Upper lobe of left lung (tissue), 6 donors: Measurements from ENCODE around the gene LRTM2. TPM values are rescaled to one million over a fixed set of nuclear protein-coding genes. Genes with fewer than 3 reads are reported as not detected.

Source experiments
- ATAC-seq, 2 donors: fragments of 200-7000 bp; cut with Tn5 transposase; one replicate each; pipeline ENCODE4 v1.9.1; 2022; ENCODE audit warnings: mild to moderate bottlenecking in 2 of 2, moderate library complexity in 2 of 2; ENCODE audit not compliant: low FRiP score in 2 of 2
- DNase-seq, 2 donors: peaks; one replicate each; pipeline ENCODE4 v3.0.0-alpha.2; 2019 to 2020
- H3K27ac ChIP-seq, 4 donors: fragments of 200-600 bp; sonication (generic); one replicate each; pipeline ENCODE4 v1.5.1; 2016 to 2019
- H3K27me3 ChIP-seq, 4 donors: fragments of 200-600 bp; sonication (generic); one replicate each; pipeline ENCODE4 v1.5.1; 2017 to 2019
- H3K36me3 ChIP-seq, 4 donors: fragments of 200-600 bp; sonication (generic); one replicate each; pipeline ENCODE4 v1.5.1; 2016 to 2019
- H3K4me1 ChIP-seq, 4 donors: fragments of 200-600 bp; sonication (generic); one replicate each; pipeline ENCODE4 v1.5.1; 2018 to 2019
- H3K4me3 ChIP-seq, 4 donors: fragments of 200-600 bp; sonication (generic); one replicate each; pipeline ENCODE4 v1.5.1; 2017 to 2019; ENCODE audit warnings: mild to moderate bottlenecking in 2 of 4, moderate library complexity in 1 of 4
- H3K9me3 ChIP-seq, 4 donors: fragments of 200-600 bp; sonication (generic); one replicate each; pipeline ENCODE4 v1.5.1; 2018 to 2019
- EP300 ChIP-seq, 4 donors: sonication (generic); formaldehyde crosslinking; IDR thresholded peaks; one replicate each; pipeline ENCODE4 v1.5.1; 2017; ENCODE audit warnings: antibody characterized with exemption in 4 of 4, control low read depth in 2 of 4
- POLR2A ChIP-seq, 4 donors: fragments of 450-650 bp; IDR thresholded peaks; one replicate each; pipeline ENCODE4 v1.5.1; 2016 to 2017; ENCODE audit warnings: antibody characterized with exemption in 4 of 4, mild to moderate bottlenecking in 2 of 4
- POLR2AphosphoS5 ChIP-seq, 2 donors: sonication (generic); formaldehyde crosslinking; IDR thresholded peaks; one replicate each; pipeline ENCODE4 v1.5.1; 2017; ENCODE audit warnings: antibody characterized with exemption in 2 of 2
- WGBS, 2 donors: methylation state at CpG; one replicate each; pipeline ENCODE4 v1.1.5; 2017 to 2018; 5-methylcytosine and 5-hydroxymethylcytosine counted together
- total RNA-seq, 6 donors: library from RNA; depleted of rRNA in 4 of 6; stranded (reverse); fragments of >200 nt in 4 of 6; gene quantifications; one replicate each; pipeline versions ENCODE4 v1.1.0 to v1.2.1, GENCODE V29; 2016 to 2021
- TF ChIP-seq, protein P1 (sequence below), 6 experiments: fragments of 450-650 bp in 4 of 6; fragments of 200-600 bp in 2 of 6; sonication (generic) in 2 of 6; IDR thresholded peaks; one replicate each; pipeline ENCODE4 v1.5.1; 2016 to 2019; ENCODE audit warnings: antibody characterized with exemption in 6 of 6
- donor health status: DM: no; HTN: no; CAD: no; lungs with moderate emphysema.
- donor health status: DM: no; HTN: yes; CAD: no; lungs with severe emphysema.

Gene LRTM2
- total RNA-seq, 6 donors from 2014 or later, result not detected

GRCh38 chr12:1838205-1838993 is 18.0 kb downstream of the LRTM2 start:
- DNase-seq (peak in 1 of 2 donors; percentile 54), ATAC-seq (no peak)
- no peak for TF ChIP-seq POLR2AphosphoS5 (IDR thresholded peaks at IDR 0.05)
- TF ChIP-seq, protein P1, sequence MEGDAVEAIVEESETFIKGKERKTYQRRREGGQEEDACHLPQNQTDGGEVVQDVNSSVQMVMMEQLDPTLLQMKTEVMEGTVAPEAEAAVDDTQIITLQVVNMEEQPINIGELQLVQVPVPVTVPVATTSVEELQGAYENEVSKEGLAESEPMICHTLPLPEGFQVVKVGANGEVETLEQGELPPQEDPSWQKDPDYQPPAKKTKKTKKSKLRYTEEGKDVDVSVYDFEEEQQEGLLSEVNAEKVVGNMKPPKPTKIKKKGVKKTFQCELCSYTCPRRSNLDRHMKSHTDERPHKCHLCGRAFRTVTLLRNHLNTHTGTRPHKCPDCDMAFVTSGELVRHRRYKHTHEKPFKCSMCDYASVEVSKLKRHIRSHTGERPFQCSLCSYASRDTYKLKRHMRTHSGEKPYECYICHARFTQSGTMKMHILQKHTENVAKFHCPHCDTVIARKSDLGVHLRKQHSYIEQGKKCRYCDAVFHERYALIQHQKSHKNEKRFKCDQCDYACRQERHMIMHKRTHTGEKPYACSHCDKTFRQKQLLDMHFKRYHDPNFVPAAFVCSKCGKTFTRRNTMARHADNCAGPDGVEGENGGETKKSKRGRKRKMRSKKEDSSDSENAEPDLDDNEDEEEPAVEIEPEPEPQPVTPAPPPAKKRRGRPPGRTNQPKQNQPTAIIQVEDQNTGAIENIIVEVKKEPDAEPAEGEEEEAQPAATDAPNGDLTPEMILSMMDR (IDR thresholded peaks at IDR 0.05), result no peak
- no peak for TF ChIP-seq EP300 (IDR thresholded peaks at IDR 0.05)
- TF ChIP-seq POLR2A (IDR thresholded peaks at IDR 0.05), result no peak
- 83% methylated on average over 21 to 26 of the region's 26 CpGs for WGBS, 2 donors
- Histone ChIP-seq H3K4me3 (no peak overlapping the region), H3K36me3 (no peaks in the 10 kb centered on the region), H3K4me1 (no peaks in the 10 kb centered on the region), H3K9me3 (no peaks in the 10 kb centered on the region), H3K27ac (no peak overlapping the region), H3K27me3 (no peaks in the 10 kb centered on the region)

- Histone ChIP-seq H3K4me3 (no peak overlapping the region), H3K4me1 (no peaks in the 10 kb centered on the region), H3K9me3 (no peaks in the 10 kb centered on the region), H3K27me3 (no peaks in the 10 kb centered on the region), H3K27ac (no peak overlapping the region), H3K36me3 (no peaks in the 10 kb centered on the region)
- WGBS, 2 donors, result 82 to 89% methylated on average over 13 to 15 of the region's 15 CpGs
- ATAC-seq, result no peak
- no peak for TF ChIP-seq EP300 (IDR thresholded peaks at IDR 0.05)
- TF ChIP-seq, protein P1 (IDR thresholded peaks at IDR 0.05), result no peak
- no peak for TF ChIP-seq POLR2AphosphoS5 (IDR thresholded peaks at IDR 0.05)
- TF ChIP-seq POLR2A (IDR thresholded peaks at IDR 0.05), result no peak
- DNase-seq, result no peak
Observed at GRCh38 chr12:1838994-1839365, 18.6 kb downstream of the LRTM2 start.

GRCh38 chr12:1839464-1839863 is 19.1 kb downstream of the LRTM2 start:
- ATAC-seq (no peak), DNase-seq (no peak)
- Histone ChIP-seq H3K4me3 (no peak overlapping the region), H3K9me3 (no peaks in the 10 kb centered on the region), H3K4me1 (no peaks in the 10 kb centered on the region), H3K27ac (no peak overlapping the region), H3K36me3 (no peaks in the 10 kb centered on the region), H3K27me3 (no peaks in the 10 kb centered on the region)
- WGBS, 2 donors, result 85 to 92% methylated on average over 10 of the region's 10 CpGs
- TF ChIP-seq, protein P1 (IDR thresholded peaks at IDR 0.05), result no peak
- TF ChIP-seq EP300 (IDR thresholded peaks at IDR 0.05) (no peak), POLR2A (IDR thresholded peaks at IDR 0.05) (no peak)

DNA sequence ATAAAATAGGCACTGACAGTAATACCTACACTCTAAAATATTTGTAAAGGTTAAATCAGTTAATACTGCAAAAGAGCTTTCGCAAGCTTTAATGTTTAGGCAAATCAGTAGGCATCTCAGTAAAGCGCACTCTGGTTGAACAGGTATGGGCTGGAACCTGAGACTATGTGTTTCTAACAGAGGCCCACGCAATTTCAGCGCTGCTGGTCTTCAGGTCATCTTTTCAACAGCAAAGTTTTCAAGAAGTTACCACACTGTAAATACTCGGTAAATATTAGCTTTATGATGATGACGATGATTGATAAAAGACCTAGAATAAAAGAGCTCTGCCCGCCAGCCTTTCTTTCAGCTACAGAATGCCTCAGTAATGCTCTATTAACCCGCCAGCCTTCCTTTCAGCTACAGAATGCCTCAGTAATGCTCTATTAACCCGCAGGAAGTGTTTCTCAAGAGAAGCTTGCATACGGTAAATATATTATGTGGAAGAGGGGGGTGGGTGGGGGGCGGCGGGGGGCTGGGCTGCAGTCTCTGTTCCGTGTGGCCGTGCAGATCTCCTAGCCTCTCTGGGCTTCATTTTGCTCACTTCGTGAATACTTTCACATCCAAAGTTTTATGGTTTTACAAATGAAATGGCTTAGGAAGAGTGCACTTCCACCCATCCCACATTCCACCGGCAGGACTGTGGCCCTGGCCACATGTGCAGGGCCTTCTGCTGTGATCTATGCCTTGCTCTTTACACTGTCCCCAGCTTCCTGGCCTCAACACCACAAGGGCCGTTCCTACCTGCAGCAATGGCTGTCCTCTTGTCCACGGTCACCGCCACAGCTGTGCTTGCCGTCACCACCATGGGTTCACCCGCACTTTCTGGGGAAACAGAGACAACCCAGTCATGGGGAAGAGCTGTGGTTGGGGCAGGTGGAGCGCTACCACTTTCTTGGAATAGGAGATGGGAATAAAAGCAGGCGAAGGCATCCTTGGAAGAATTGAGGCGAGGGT is 19.9 kb downstream of the LRTM2 start:
- 53 to 63% methylated on average over 24 of the region's 24 CpGs for WGBS, 2 donors
- Histone ChIP-seq H3K4me1 (no peaks in the 10 kb centered on the region), H3K4me3 (no peak overlapping the region), H3K27ac (no peak overlapping the region), H3K9me3 (no peaks in the 10 kb centered on the region), H3K36me3 (no peaks in the 10 kb centered on the region), H3K27me3 (no peaks in the 10 kb centered on the region)
- no peak for TF ChIP-seq POLR2A (IDR thresholded peaks at IDR 0.05)
- TF ChIP-seq EP300 (IDR thresholded peaks at IDR 0.05), result no peak
- TF ChIP-seq, protein P1 (IDR thresholded peaks at IDR 0.05), result no peak
- no peak for TF ChIP-seq POLR2AphosphoS5 (IDR thresholded peaks at IDR 0.05)
- ATAC-seq (no peak), DNase-seq (no peak)
